ENCODE data around the gene BNIP3. TPM values are rescaled to one million over a fixed set of nuclear protein-coding genes. Genes with fewer than 3 reads are reported as not detected.

Gene BNIP3
- total and polyA plus RNA-seq, 4 donors, result 36.8 to 151 (median 114) TPM

DNA sequence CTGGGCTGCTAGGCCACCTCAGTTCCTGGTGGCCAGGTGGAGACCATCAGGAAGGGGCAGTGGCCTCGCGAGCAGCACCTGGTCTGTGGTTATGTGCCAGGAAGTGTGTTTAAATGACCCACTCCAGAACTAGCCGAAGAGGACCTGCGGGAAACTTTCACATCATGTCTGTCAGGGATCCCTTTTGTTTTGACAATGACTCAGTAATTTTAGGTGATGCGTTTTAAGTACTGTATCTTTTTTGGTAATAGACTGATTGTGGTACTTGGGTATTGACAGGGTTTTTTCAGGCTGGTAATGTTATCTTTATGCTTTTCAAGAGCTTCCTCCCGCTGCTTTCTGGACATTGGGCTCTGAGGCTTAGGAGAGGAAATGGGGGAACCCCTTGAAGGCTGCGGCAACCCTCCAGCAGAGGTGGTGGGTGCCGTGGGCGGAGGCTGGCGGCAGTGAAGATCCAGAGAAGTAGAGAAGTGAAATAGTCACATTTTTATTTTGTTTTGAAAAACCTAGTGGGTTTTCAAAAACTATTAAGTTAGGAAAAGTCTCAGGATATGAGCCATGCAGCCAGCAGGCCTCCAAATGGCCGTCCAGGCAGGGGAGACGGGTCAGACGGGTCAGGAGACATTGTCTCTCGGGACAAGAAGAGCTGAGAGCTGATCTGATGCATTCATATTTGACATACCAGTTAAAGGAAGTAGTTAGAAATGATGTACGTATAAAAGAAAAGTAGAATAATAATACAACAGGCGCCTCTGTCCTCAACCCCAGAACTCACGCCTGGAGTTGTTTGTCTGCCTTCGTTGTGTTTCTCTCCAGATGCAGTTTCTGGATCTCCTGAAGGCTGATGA lies 53.3 kb downstream of the BNIP3 start:
- Histone ChIP-seq H3K9ac (ENCODE audit: low read depth in 1 of 2, low read length in 2 of 2) (no peak overlapping the region), H3K4me1 (ENCODE audit: control insufficient read depth in 4 of 4, insufficient read depth in 4 of 4, low read length in 3 of 4) (peaks cover 0 to 14% (median 10%) of the 10 kb centered on the region in 4 donors), H3K27me3 (ENCODE audit: control insufficient read depth in 4 of 4, insufficient read depth in 4 of 4, low read length in 3 of 4) (no peaks in the 10 kb centered on the region), H3K9me3 (ENCODE audit: control insufficient read depth in 4 of 4, low read length in 3 of 4) (no peaks in the 10 kb centered on the region), H3K27ac (ENCODE audit: low read depth in 1 of 2, low read length in 2 of 2) (no peak overlapping the region), H3K4me3 (ENCODE audit: low read depth in 1 of 3, low read length in 3 of 3) (no peak overlapping the region), H3K36me3 (ENCODE audit: control insufficient read depth in 4 of 4, insufficient read depth in 3 of 4, low read depth in 1 of 4, low read length in 3 of 4) (peaks cover 0 to 2% (median 0%) of the 10 kb centered on the region in 4 donors)
- TF ChIP-seq CTCF (IDR thresholded peaks at IDR 0.05; ENCODE audit: low read depth, low read length, missing input control) (no peak), RAD21 (IDR thresholded peaks at IDR 0.05) (no peak), REST (IDR thresholded peaks at IDR 0.05) (no peak), TAF1 (conservative IDR thresholded peaks at IDR 0.05) (no peak), HNF4A (conservative IDR thresholded peaks at IDR 0.05) (no peak), FOXA1 (IDR thresholded peaks at IDR 0.05) (no peak), JUND (IDR thresholded peaks at IDR 0.05) (no peak), ATF3 (IDR thresholded peaks at IDR 0.05) (no peak), HNF4G (IDR thresholded peaks at IDR 0.05) (no peak), EGR1 (IDR thresholded peaks at IDR 0.05; ENCODE audit: low read depth in 2 of 2) (no peak), SP1 (IDR thresholded peaks at IDR 0.05) (no peak), FOXA2 (IDR thresholded peaks at IDR 0.05) (no peak)
- TF ChIP-seq, protein P1, sequence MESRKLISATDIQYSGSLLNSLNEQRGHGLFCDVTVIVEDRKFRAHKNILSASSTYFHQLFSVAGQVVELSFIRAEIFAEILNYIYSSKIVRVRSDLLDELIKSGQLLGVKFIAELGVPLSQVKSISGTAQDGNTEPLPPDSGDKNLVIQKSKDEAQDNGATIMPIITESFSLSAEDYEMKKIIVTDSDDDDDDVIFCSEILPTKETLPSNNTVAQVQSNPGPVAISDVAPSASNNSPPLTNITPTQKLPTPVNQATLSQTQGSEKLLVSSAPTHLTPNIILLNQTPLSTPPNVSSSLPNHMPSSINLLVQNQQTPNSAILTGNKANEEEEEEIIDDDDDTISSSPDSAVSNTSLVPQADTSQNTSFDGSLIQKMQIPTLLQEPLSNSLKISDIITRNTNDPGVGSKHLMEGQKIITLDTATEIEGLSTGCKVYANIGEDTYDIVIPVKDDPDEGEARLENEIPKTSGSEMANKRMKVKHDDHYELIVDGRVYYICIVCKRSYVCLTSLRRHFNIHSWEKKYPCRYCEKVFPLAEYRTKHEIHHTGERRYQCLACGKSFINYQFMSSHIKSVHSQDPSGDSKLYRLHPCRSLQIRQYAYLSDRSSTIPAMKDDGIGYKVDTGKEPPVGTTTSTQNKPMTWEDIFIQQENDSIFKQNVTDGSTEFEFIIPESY (IDR thresholded peaks at IDR 0.05), result no peak
- no peak for DNase-seq (ENCODE audit: low spot score)
- WGBS, result 76% methylated on average over 18 of the region's 18 CpGs

All from liver (tissue), 9 donors.